ENCODE results near the gene ZNF804A. TPM values are rescaled to one million over a fixed set of nuclear protein-coding genes. Genes with fewer than 3 reads are reported as not detected.

ZNF804A gene
- total RNA-seq (0.19 TPM), polyA plus RNA-seq (ENCODE audit: insufficient read depth, low read depth, low replicate concordance) (1.2 TPM)
- long read RNA-seq, donor 1 = 0 reads
- long read RNA-seq, donor 2 = 0 reads
- long read RNA-seq, donor 3 = 0 reads
- long read RNA-seq, donor 4 = 0 reads
- long read RNA-seq, donor 5, partial matches to known transcripts = 0 of 1 reads
- long read RNA-seq, donor 5, other reads (novel, unspliced or antisense) = 0 of 1 reads
- long read RNA-seq, donor 6, partial matches to known transcripts = 0 of 1 reads
- long read RNA-seq, donor 6, other reads (novel, unspliced or antisense) = 0 of 1 reads
- long read RNA-seq, donor 7 = 0 reads
- long read RNA-seq, donor 8, partial matches to known transcripts = 0 of 3 reads
- long read RNA-seq, donor 8, other reads (novel, unspliced or antisense) = 0 of 3 reads
- long read RNA-seq, donor 9, partial matches to known transcripts = 0 of 1 reads
- long read RNA-seq, donor 9, other reads (novel, unspliced or antisense) = 0 of 1 reads
- long read RNA-seq, donor 10 = 0 reads

- Histone ChIP-seq H3K27ac (ENCODE audit: low read depth in 2 of 2, low read length in 2 of 2) (peak within 1 kb of the TSS in 1 of 2 donors; percentile 14), H3K4me3 (ENCODE audit: low read length in 3 of 3) (peak within 1 kb of the TSS; percentile 52 to 68 (median 53)), H3K9me3 (ENCODE audit: control insufficient read depth in 2 of 3, insufficient read depth in 1 of 3, low read length in 3 of 3) (no peaks in the 10 kb centered on the region), H3K36me3 (ENCODE audit: control insufficient read depth in 2 of 3, insufficient read depth in 3 of 3, low read length in 3 of 3) (no peaks in the 10 kb centered on the region), H3K4me1 (ENCODE audit: control insufficient read depth in 2 of 3, insufficient read depth in 2 of 3, low read depth in 1 of 3, low read length in 3 of 3) (peaks cover 0 to 7% (median 0%) of the 10 kb centered on the region in 3 donors), H3K27me3 (ENCODE audit: control insufficient read depth, insufficient read depth, low read length) (peaks cover 14% of the 10 kb centered on the region), H3K9ac (ENCODE audit: low read length in 3 of 3) (peak within 1 kb of the TSS in 2 of 3 donors; percentile 4 to 10)
- intact Hi-C loops (cut with DNase I) = no loop called here
- FAIRE-seq (no peak), DNase-seq (peak; percentile 76 to 89 (median 83))
- TF ChIP-seq CTCF (IDR thresholded peaks at IDR 0.05; ENCODE audit: borderline replicate concordance, extremely low read depth, insufficient read depth) = no peak
These were observed at the start of gene ZNF804A for GRCh38 chr2:184598316-184599053. Gene ZNF804A (plus strand): TSS chr2:184598529. CDS start chr2:184598960, 431 bp downstream.

GRCh38 chr2:184549153-184549552 is 49.2 kb upstream of the ZNF804A start:
- Histone ChIP-seq H3K4me3 (ENCODE audit: low read length in 3 of 3) (no peak overlapping the region), H3K9ac (ENCODE audit: low read length in 3 of 3) (no peak overlapping the region), H3K4me1 (ENCODE audit: control insufficient read depth in 2 of 3, insufficient read depth in 2 of 3, low read depth in 1 of 3, low read length in 3 of 3) (no peaks in the 10 kb centered on the region), H3K36me3 (ENCODE audit: control insufficient read depth in 2 of 3, insufficient read depth in 3 of 3, low read length in 3 of 3) (no peaks in the 10 kb centered on the region), H3K9me3 (ENCODE audit: control insufficient read depth in 2 of 3, insufficient read depth in 1 of 3, low read length in 3 of 3) (no peaks in the 10 kb centered on the region), H3K27me3 (ENCODE audit: control insufficient read depth, insufficient read depth, low read length) (no peaks in the 10 kb centered on the region), H3K27ac (ENCODE audit: low read depth in 2 of 2, low read length in 2 of 2) (no peak overlapping the region)
- TF ChIP-seq CTCF (IDR thresholded peaks at IDR 0.05; ENCODE audit: borderline replicate concordance, extremely low read depth, insufficient read depth) = no peak
- DNase-seq (no peak), FAIRE-seq (no peak)
- intact Hi-C loops (cut with DNase I) = no loop called here

- no peaks in the 10 kb centered on the region for H3K9me3 ChIP-seq (ENCODE audit: control insufficient read depth in 2 of 3, insufficient read depth in 1 of 3, low read length in 3 of 3)
- H3K9ac ChIP-seq (ENCODE audit: low read length in 3 of 3) = no peak overlapping the region
- no peak for TF ChIP-seq CTCF (IDR thresholded peaks at IDR 0.05; ENCODE audit: borderline replicate concordance, extremely low read depth, insufficient read depth)
These were observed 46.7 kb upstream of the ZNF804A start for GRCh38 chr2:184551626-184552025.

More at GRCh38 chr2:184551626-184552025, 46.7 kb upstream of the ZNF804A start:
- no peak overlapping the region for H3K27ac ChIP-seq (ENCODE audit: low read depth in 2 of 2, low read length in 2 of 2)
- DNase-seq = no peak
- no peak overlapping the region for H3K4me3 ChIP-seq (ENCODE audit: low read length in 3 of 3)
- intact Hi-C loops (cut with DNase I) = no loop called here
- H3K27me3 ChIP-seq (ENCODE audit: control insufficient read depth, insufficient read depth, low read length) = no peaks in the 10 kb centered on the region
- H3K36me3 ChIP-seq (ENCODE audit: control insufficient read depth in 2 of 3, insufficient read depth in 3 of 3, low read length in 3 of 3) = no peaks in the 10 kb centered on the region
- no peaks in the 10 kb centered on the region for H3K4me1 ChIP-seq (ENCODE audit: control insufficient read depth in 2 of 3, insufficient read depth in 2 of 3, low read depth in 1 of 3, low read length in 3 of 3)
- FAIRE-seq = no peak
